Middle frontal gyrus (tissue), 1 donor: ENCODE data around the gene PTH1R.

ENCODE experiments used
- DNase-seq: peaks from one replicate; pipeline ENCODE4 v3.0.0-alpha.2; 2015; ENCODE audit warnings: low spot score; ENCODE audit errors: extremely low spot score

PTH1R gene

DNA sequence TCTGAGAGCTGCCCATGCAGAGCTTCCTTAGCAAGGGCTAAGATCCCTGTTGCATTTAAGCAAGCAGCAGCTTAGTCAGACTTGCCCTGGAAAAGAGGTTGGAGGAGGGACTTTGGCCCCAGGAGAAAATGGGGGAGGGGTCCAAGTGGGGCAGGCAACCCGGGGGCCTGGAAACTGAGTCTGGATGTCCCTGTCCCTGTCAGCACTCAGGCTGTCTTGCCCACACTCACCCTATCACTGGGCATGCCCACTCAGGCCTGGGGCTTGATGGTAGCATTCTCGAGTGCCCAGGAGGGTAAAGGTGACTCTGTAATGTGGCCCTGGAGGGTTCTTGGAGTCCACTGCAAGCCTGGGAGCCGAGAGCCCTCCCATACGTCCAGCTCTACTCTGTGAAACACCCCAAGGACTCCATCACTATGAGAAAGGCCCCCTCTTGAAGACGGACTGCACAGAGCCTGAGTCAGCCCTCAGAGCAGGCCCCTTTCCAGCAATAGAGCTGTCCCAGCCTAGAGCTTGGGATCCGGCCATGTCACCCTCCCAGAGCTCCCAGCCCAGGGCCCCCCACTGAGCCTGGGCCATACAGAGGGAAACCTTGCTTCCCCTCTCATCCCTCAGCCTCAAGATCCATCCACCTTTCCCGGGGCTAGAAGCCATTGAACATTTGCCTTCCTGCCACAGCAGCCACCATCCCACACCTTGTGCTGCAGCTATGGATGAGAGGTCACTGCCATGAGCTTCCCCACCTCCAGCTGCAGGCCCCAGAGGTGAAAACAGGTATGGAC lies 27.6 kb upstream of the PTH1R start:
- no peak for DNase-seq

DNA sequence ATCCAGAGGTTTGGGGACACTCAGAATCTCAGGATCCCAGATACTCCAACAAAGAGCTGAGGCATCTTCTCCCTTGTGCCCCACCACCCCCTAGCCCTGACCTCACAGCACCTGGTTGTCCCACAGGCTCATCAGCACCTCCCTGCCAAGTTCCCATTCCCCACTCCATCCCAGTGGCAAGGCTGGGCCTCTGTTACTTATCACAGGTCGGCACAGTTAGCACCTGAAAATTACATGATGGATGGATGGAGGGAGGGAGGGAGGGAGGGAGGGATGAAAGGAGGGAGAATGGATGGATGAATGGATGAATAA lies 27.1 kb upstream of the PTH1R start:
- no peak for DNase-seq

DNA sequence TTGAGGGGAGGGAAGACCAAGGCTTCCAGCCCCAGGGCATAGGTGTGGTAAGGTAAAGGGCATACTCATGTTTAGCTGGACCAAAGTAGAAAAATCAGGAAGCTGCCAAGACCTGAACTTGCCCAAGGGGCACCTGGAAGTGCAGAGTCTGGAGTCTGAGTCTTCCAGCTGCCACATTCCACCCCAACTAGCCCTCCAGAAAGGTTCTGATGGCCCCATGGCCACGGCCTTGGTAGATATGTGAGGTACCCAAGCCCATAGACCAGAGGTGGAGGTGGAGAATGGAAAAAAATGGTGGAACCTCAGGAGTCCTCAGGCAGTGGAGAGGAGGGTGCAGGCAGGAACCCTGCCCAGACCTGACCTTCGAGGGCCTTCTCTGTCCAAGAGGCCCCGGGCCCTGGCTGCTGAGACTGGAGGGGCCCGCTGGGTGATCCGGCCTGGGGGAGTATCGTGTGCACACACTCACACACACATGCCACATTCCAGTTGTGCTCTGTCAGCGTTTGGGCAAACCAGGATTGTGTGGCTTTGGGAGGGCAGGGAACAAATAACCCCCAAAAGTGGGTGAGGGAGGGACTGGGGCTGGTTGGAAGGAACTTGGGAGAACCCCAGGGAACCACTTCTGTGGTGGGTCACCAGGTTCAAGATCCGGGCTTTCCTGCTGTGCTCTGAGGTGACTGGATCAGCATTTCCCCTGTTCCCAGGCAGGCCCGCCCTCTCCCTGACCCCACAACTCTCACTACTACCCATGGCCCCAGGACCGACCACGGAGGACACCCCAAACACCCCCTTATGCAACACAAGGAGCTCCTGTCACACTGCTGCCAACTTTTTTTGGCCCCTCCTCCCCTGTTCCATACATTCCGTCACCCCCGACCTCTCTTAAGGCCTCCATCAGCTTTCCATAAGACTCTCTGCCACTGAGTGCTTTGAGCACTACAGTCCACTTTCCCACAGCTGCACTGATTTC lies 25.9 kb upstream of the PTH1R start:
- DNase-seq: no peak

DNA sequence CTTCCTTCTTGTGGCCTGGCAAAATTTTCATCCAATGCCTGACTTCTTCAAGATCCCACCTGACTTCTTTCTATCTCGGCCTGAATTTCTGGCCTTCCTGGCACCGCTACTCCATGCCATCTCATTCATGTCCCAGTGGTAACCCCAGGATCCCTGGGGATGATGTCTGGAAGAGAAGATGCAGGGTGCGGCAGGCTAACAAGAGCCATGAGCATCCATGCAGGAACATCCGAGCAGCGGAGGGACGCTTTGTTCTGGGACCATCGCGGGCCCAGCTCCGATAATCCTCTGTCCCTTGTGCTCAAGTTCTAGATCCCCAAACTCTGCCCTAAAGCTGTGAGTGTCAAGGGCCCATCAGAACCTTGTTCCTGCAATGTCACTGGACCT lies 25.2 kb upstream of the PTH1R start:
- DNase-seq: no peak

DNA sequence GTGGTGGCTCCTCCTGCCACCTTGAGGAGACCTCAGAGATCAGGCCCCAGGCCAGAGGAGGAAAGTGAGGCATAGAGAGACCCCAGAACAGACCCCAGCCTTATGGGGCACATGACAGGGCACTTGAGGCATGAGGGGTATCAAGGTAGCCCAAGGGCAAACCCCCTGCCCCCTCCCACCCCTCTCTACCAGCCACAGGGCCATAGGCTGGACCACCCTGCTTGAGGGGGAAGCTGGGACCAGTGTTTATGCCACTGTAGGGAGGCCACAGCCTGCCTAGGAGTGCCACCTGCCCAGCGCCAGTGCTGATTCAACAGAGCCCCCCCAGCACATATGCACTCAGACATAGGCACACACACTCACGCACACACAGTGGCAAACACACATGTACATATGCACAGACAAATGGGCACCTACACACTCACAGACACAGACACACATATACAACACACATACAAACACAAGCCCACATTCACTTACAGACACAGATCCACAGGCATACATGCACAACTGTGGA lies 24.6 kb upstream of the PTH1R start:
- DNase-seq: no peak

DNA sequence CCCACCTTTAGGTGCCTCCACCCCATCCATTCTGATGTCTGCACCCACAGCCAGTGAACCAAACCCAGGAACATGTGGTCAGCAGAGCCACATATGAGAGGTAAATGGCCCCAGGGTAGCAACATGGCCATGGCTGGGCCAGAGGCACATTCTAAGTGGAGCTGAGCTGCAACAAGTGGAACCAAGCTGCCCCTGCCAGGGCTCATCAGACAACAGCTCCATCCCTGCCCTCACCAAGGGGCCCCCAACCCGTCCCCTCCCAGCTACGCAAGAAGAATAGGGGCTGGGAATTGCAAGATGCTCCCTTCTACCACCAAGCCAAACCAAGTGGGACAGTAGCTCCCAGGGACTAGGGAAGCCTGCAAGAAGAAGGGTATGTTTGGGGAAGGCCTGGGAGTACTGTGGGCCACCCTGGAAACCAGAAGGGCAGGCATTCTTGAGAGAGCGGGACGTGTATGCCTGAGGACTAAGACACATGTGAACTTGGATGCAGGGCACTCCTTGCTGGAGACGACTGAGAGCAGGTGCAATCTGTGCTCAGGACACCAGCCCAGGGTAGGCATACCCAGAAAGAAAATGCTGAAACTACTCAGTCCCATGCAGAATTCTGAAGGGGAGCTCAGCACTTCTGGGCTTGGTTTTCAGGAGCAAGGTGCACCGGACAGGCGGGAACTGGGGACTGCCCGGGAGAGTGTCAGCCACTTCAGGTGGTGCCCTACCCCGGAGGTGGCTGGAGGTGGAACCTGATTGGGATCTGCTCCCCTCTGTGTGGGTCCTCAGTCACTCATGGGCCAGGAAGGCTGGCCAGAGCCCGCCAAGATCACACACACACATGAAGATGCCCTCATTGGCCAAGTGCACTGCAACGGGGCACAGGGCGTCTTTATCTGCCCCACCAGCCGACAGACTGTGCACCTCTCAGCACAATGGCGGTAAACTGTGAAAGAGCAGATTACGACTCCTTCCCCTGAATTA lies 23.8 kb upstream of the PTH1R start:
- no peak for DNase-seq

DNA sequence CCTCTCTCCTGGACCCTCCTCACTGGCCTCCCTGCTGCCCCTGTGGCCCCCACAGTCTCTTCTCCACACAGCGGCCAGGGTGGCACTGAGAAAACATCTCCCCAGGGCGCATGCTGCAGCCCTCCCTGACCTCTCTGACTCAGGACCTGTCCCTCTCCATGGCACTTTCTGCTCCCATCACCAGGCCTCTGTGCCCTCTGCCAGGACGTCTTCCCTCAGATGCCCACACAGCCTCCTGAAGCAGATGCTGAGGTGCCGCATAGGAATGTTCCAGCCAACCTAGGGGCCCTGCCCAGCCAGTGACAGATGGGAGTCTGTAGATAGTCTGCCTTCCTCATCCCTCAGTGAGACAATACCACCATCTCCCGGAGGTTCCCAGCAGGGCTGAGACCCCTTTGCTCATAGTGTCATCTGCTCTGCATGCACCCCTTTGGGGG lies 22.9 kb upstream of the PTH1R start:
- DNase-seq: no peak

DNA sequence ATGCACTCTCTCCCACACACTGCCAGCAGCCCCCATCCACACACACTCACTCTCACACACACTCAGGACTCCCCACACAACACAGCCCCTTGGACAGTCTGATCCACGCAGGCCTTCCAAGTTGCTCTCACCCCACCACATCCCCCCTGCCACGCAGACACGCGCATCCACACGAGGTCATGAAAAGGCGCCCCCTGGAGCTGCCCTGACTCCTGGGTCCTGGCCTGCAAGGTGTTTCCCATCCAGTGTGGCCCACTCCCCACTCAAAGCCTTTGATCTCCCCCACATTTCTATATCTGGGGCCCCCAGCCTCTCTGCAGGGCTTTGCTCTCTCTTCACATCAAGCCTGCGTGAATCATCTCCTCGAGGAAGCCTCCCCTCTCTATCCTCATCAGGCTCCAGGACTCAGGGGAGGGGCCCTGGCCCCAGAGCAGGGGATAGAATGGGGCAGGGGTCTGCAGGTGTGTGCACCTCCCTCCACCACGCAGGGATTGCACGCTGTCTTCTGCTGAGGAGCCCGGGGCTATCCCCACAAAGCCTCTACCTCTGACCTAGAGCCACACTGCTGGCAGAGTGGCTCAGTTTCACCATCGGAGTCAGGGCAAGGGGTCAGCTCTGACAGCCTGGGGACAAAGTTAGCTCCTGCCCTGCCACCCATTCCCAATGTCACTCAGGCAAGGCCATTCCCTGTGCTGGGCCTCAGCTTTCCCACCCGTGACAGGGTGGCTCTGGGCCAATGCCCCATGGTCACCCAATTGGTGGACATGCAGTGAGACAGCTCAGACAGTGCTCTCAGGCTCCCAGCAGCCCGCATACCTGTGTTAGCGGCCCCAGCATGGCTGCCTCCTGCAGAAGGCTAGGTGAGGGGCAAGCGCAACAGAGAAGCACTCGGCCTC lies 20.7 kb upstream of the PTH1R start:
- no peak for DNase-seq

DNA sequence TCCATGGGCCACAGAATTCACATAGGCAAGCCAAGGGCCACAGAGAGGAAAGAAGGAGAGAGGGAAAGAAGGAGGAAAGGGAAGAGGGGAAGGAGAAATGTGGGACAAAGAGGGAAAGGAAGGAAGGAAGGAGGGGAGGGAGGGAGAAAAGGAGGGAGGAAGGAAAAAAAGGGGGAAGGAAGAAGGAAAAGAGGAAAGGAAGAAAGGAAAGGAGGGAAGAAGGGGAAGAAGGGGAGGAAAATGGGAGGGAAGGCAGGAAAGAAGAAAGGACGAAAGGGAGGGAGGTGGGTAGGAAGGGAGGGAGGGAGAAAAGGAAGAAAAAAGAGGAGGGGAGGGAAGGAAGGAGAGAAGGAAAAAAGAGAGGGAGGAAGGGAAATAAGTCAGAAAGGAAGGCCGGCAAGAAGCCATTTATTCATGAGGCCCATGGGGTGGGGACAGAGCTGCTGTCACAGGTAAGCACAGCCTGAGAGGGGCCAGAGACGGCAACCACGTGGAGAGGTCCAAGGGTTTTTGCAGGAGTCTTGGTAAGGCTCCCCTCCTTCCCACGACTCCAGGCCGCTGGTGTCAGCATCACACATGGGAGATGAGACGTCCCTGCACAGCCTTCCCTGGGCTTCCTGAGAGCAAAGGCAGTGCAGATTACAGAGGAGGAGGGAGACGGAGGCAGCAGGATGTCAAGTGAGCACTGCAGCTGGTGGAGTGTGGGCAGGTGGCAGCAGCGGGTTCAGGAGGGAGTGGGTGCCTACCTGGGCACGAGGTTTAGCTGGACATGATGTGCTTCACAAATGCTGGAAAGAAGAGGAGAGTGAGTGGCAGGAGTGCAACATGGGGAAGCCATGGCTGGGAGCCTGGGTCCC lies 19.8 kb upstream of the PTH1R start:
- DNase-seq: no peak

DNA sequence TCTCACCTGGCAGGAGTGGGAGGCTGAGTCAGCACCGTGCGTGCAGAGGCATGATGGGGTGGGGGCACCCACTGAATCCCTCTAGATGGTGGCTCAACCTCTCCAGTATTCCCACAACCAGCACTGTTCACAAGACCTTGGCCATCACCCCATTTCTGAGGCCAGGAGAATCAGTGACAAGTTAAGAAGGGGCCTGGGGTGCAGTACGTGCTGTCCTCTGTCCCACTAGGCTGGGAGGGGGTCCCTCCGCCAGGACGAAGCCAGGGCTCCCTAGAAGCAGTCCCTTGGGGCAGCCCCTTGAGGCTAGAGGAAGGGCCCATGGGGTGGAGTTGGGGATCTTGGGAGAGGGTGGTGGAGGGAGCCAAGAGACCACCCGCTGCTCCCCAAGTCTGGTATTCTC lies 19.1 kb upstream of the PTH1R start:
- no peak for DNase-seq

DNA sequence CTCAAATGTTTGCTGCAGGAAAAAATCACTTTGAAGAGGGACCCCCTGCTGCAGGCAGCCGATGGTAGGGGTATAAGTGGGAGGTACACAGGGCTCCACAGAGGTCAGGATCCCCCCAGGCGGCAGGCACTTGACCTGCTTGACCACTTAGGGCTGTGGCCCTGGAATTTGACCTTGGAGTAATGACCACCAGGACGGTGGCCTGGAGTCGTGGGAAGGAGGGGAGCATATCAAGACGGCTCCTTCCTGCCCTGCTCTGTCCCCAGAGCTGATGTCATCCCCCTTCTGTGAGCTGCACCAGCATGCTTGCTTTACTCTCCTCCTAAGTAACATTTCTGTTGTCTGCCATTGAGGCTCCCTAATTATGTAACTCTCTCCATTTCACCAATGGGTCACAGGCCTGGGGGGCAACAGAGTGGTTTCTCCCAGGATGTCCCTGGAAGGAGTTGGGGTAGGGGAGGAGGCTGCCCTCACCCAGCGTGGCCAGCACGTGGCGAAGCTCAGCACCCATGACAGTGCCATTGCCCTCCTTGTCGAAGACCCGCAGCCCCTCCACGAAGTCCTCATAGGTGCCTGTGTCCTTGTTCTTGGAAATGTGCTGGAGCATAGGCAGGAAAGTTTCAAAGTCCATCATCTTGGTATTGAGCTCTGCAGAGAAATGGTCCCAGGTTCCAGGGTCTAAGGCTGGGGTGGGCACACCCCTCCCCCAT lies 18.4 kb upstream of the PTH1R start:
- DNase-seq: no peak

DNA sequence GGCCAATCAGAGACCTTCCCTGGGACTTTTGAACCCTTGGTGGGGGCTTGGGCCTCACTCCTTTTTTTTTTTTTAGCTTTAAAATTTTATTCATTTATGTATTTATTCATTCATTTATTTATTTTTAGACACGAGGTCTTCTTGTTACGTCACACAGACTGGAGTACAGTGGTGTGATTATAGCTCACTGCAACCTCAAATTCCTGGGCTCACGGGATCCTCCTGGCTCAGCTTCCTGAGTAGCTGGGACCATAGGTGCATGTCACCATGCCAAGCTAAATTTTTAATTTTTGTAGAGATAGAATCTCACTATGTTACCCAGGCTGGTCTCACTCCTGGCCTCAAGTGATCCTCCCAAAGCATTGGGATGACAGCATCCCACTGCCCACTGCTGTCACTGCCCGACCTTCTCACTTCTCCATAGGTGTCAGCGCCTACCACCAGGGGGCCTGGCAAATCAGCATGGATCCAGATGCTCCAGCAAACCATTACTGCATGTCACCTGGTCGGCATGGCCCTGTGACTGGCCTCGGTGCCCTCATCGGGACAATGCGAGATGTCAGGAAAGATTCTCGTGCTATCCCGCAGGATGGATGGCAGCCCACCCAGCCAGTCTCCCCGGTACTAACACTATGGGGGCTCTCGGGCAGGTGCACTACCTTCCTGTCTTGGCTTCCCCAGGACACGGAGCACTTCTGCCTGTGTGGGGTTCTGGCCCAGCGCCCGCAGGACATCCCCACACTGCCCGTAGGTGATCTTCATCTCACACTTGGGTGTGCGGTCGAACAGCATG lies 17.3 kb upstream of the PTH1R start:
- no peak for DNase-seq

DNA sequence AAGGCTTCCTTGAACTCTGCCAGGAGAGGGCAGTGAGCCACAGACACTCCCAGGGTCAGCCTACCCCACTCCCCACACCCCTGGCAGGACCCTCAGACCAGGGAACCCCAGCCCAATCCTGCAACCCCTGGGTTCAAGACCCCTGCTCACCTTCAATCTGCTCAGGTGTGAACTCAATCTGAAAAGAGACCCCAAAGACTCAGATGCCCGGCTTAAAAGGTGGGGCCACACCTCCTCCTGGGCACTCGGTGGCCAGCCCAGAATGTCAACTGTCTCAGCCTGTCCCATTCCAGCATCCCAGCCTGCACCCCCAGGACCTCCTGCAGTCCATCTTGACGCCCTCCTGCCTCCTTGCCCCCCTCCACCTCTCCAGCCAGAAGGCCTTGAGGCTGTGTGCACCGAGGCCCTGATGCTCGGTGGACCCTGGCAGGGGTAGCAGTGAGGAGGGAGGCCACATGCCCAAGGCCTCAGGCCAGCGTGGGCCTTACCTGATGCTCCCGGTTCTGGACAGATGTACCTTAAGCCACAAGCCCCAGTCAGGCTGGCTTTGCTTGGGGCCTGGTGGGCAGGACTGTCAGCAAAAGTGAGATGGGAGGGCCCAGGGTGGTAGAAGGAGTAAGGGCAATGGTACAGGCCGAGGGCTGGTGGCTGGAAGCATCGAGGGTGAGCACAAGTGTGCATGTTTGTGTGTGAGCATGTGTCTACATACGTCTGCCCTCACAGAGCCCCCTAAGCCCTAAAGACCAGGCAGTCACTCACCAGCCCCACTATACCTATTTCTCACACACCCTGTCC lies 16.5 kb upstream of the PTH1R start:
- no peak for DNase-seq

DNA sequence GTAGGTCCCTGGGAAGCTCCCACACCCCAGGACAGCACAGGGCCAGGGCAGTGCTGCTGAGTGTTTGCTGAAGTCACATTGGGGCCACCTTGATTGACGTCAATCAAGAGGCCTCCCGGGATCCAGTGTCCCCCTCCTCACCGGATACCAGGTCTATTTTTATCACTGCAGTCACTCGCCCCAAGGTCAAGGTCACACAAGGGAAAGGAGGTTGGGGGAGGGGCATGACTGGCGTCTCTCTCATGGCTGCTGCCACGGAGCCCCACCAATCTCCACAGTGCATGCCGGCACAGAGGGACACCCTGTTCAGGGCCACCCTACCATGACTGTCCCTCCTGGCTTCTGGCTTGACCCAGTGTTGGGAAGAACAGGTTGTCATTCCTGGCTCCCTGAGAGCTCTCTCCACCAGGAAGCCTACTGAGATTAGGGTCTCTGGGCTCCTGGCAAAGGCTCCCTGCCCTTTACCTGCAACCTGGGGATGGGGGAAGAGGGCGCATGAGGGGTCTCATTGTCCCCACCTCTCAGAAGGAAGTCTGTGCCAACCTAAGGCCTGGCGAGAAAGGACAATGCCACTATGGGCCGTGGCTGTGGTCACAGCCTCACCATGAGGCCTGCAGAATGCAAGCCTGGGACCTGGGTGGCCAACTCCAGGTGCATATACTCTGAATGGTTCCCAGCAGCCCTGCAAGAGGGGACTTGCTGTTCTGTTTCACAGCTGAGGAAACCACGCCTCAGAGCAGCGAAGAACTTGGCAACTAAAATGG lies 15.7 kb upstream of the PTH1R start:
- no peak for DNase-seq

DNA sequence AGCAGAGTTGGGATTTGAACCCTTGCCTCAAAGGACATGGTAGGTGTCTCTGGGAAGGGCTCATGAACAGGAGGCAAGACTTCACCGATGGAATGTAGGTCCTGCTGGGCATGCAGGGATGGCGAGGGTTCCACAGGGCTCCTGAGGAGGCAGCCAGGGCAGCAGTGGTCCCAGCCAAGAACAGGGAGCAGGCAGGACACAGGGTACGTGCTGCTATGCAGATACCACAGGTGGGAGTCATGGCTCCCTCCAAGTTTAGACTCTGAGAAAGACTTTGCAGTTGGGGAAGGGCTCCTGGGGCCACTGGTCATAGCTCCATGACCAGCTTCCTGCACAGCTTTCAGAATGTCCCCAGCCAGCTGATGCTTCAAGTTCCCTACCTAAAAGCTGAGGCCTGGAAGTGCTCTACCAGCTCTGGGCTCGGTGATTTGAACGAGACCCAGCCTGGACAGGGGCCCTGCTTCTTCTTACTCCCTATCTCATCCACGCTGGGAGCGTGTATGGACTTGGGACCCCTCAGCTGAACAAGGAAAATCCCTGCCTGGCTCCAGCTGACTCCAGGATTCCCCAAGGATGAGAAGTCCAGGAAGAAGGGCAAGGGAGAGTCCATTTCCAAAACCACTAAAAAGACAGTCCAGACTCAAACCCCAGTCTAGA lies 15.0 kb upstream of the PTH1R start:
- no peak for DNase-seq
